ENCODE data around the gene TMEM42.

Gene TMEM42

DNA sequence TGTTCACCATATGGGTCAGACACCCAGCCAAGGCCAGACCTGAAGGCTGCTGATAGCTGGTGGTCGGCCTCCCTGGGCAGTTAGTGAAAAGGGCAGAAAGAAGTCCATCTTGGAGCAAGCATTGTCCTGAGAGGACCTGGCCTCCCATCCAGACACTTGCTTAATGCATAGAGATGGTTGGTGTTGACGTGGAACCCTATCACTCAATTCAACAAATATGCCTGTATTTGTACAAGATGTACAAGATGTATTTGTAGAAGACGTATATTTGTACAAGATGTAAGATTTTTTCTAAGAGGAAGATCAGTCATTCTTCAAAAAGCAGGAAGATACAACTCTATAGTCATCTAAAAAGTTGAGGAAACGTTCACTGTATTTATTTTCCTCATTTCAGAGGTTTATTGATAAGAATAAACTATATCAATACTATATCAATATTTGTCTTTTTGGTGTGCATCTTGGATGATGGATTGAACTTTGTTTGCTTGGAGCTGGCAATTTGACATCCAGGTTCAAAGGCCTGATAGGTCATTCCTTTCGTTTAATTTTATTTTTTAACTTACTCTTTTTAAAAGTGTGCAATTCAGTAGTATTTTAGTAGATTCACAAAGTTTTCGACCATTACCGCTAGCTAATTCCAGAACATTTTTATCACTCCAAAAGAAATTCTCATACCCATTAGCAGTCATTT, 5.9 kb downstream of the TMEM42 start:
- DNase-seq, result no peak
- intact Hi-C loops (cut with DNase I), result no loop called here

DNA sequence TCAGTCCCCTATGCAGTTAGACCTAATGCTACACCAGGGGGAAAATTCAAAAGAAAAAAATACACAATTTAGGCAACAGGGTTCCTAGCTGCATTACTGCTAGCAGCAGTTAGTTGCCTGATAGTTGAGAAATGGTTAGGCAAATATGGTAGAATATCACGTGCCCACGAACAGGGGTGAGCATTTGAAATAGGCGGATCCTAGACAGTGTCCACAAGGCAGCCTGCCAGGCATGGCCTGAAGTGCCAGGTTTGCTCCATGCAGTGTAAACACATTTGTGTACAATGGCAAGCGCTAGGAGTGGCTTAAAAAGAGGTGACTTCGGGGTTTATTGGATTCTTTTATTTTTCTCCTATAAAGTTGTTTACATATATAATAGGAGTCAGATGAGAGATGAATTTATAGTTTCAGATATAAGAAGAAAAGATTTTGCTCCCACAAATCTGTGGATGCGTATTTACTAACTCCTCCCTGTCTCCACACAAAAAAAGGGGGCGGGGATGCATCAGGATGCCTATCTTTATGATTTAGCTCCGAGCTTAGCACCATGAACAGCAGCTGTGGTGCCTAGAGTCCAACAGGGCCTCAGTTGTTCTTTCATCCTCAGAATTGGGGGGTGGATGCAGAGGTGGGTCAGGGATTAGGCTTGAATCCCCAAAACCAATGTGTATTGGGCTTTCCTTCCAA, 8.8 kb downstream of the TMEM42 start:
- intact Hi-C loops (cut with DNase I), result no loop called here
- DNase-seq, result no peak

GRCh38 chr3:44874308-44874707, 12.6 kb downstream of the TMEM42 start, which contains the start of gene TGM4:
TGM4 (plus strand) TSS chr3:44874608; CDS start chr3:44874679, 71 bp downstream.
- intact Hi-C loops (cut with DNase I), result no loop called here
- DNase-seq, result no peak

DNA sequence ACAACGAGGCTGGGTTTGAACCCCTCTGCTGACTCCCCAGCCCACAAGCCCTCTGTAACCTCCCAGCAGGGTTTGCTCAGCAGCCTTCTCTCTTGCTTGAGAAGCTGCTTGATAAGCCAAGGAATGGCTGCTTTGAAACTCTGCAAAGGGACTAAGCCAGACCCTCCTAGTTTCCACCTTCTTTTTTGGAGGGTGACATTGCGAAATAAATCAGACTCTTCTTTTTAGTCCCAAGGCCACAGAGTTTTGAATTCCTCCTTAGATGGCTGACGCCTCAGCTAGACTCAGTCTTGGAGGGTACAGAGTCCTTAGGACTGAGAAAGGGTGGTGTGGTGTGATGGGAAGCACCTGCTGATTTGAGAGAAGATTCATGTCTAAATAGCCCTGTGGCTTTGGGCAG, 13.9 kb downstream of the TMEM42 start:
- no peak for DNase-seq
- intact Hi-C loops (cut with DNase I), result no loop called here

- intact Hi-C loops (cut with DNase I), result no loop called here
- no peak for DNase-seq
Observed at GRCh38 chr3:44877333-44877732, 15.6 kb downstream of the TMEM42 start.

GRCh38 chr3:44880284-44880683, 18.6 kb downstream of the TMEM42 start:
- intact Hi-C loops (cut with DNase I), result no loop called here
- DNase-seq, result no peak

- DNase-seq, result no peak
- intact Hi-C loops (cut with DNase I), result no loop called here
Observed at GRCh38 chr3:44883213-44883955, 21.7 kb downstream of the TMEM42 start.

DNA sequence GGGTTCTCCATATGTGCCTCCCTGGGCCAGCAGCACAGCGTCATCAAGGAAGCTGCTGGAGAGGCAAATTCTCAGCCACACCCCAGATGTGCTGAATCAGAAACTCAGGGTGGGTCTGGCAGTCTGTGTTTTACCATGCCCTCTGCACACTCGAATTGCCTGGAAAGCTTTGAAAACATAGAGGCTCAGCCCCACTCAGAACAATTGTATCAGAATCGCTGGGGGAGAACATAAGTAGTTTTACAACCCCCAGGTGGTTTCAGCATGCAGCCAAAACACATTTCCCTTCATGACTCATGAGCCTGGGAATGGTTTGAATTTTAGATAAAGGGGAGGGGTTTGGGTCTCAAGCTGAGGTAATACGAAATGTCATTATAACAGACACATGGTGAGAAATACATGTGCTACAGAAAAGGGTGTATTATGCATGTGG, 22.3 kb downstream of the TMEM42 start:
- intact Hi-C loops (cut with DNase I), result no loop called here

GRCh38 chr3:44885618-44886017, 23.9 kb downstream of the TMEM42 start:
- intact Hi-C loops (cut with DNase I), result no loop called here
- DNase-seq, result no peak

More for the DNA sequence above, 22.3 kb downstream of the TMEM42 start:
- DNase-seq, result no peak

GRCh38 chr3:44886561-44886960, 24.8 kb downstream of the TMEM42 start:
- intact Hi-C loops (cut with DNase I), result no loop called here
- no peak for DNase-seq

DNA sequence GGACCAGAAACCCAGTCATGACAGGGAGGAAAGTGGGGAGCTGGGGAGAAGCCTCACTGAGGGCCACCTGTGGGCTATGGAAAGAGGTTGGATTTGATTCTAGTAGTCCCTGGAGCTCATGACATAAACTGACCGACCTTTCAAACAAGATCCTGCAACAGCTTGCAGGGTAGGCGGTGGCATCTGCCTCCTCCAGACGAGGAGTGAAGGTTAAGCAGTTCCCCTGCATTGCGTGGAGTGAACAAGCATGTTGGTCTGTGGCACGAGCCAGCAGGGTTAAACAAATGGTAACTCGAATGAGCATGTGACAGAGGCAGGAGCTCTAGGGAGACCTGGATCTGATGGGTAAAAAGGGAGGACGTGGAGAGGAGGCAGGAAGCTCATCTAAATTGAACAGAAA, 25.4 kb downstream of the TMEM42 start:
- intact Hi-C loops (cut with DNase I), result no loop called here
- no peak for DNase-seq

- intact Hi-C loops (cut with DNase I), result no loop called here
- DNase-seq, result no peak
Observed at GRCh38 chr3:44890258-44890657, 28.5 kb downstream of the TMEM42 start.

DNA sequence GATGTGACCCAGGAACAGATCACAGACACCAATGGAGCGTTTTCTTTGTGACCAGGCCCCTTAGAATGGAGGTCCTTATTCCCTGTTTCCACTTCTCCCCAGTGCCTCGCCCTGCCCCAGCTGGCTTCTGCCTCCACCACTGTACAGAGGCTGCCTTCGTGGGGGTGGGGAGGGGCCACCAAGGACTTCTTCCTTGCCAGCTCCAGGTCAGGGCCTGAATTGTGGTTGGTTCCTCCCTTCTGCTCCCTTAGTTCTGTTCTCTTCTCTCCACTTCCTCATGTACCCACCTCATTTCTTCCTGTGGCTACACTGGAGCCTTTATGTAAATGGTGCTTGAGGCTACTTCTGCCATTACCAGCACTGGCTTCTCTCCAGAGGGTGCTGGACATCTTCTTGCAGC, 29.1 kb downstream of the TMEM42 start:
- DNase-seq, result no peak
- intact Hi-C loops (cut with DNase I), result no loop called here

DNA sequence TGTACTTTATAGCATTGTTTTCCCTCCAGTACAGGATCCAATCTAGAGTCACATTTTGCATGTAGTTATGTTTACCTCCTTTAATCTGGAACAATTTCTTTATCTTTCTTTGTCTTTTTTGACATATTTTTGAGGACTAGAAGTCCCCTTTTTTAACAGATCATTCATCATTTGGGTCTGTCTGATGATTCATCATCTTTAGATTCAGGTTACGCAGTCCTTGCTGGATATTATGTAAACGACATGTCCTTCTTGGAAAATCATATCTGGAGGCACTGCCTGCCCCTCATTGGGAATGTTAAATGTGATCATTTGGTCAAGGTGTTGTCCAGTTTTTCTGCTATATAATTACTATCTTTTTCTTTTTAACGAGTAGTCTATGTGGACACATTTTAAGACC, 31.0 kb downstream of the TMEM42 start:
- DNase-seq, result no peak
- intact Hi-C loops (cut with DNase I), result no loop called here

GRCh38 chr3:44893097-44893496, 31.4 kb downstream of the TMEM42 start:
- intact Hi-C loops (cut with DNase I), result no loop called here
- no peak for DNase-seq

DNA sequence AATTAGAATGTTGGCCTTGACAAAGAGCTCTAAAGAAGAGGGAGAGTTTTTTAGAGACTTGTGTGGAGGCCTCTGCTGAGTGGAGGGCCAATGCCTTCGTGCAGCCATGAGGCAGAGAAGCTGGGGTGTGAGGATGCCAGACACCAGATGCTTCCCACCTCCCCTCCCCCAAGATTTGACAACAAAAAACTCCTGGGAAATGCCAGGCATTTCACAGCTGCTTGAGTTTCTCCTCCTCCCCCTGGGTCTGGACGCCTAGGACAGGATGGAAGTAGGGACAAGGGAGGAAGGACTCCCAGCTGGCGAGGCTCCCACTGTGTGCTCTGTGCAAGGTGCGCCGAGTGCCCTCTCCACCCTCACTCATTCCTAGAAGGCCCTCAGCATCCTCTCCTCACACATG, 32.8 kb downstream of the TMEM42 start:
- no peak for DNase-seq
- intact Hi-C loops (cut with DNase I), result no loop called here

GRCh38 chr3:44896440-44896839, 34.7 kb downstream of the TMEM42 start:
- intact Hi-C loops (cut with DNase I), result no loop called here
- DNase-seq, result no peak

DNA sequence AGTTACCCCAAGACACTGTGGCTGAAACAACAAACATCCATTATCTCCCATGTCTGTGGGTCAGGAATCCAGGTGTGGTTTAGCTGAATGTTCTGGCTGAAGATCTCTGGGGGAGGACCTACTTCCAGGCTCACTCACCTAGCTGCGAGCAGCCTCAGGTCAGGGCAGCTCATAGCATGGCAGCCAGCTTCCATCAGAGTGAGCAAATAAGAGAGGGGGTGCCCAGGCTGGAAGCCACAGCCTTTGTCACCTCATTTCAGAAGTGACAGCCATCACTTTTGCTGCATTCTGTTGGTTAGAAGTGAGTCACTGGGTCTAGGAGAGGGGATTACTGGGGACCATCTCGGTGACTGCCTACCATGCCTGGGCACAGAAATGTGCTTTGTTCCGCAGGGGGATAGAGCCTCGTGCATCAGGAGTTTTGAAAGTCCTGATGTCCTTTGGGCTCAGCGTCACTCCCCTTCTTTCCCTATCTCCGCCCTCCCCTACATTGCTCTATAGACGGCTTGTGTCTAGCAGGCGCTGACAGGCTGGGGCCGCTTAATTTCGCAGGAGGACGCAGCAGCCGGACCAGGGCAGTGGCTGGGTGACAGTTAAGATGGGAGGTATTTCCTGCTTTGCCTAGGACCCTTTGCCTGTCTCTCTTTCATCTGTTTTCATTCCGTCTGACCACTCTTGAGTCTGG, 38.1 kb downstream of the TMEM42 start:
- DNase-seq, result no peak
- intact Hi-C loops (cut with DNase I), result no loop called here

GRCh38 chr3:44902628-44903027, 40.9 kb downstream of the TMEM42 start:
- intact Hi-C loops (cut with DNase I), result no loop called here

GRCh38 chr3:44903314-44903713, 41.6 kb downstream of the TMEM42 start:
- DNase-seq, result no peak
- intact Hi-C loops (cut with DNase I), result no loop called here

More at GRCh38 chr3:44902628-44903027, 40.9 kb downstream of the TMEM42 start:
- DNase-seq, result no peak

Measured in head of caudate nucleus (tissue), 42 donors.